SK-N-SH (cell line): ENCODE measurements around the gene STEAP2. TPM values are rescaled to one million over a fixed set of nuclear protein-coding genes. Genes with fewer than 3 reads are reported as not detected.

Experiments
- CTCF ChIA-PET: fragments of 300-600, 350-600 bp; formaldehyde crosslinking; extraction: SDS; loops from one replicate; lab custom pipeline; 2021; lab: Yijun Ruan, JAX
- POLR2A ChIA-PET: fragments of 350-600 bp; sonication (Branson Sonifier 250); formaldehyde crosslinking; extraction: SDS; loops from one replicate; lab custom pipeline; 2020; ENCODE audit warnings: antibody characterized with exemption, inconsistent platforms; lab: Yijun Ruan, JAX
- DNase-seq: peaks from one replicate; pipeline ENCODE4 v3.0.0; 2012
- H2AFZ ChIP-seq: fragments of 200-600 bp; sonication (generic); 2 replicates; pipeline ENCODE4 v1.8.1; 2016; ENCODE audit warnings: antibody characterized with exemption, mild to moderate bottlenecking, low read depth
- H3F3A ChIP-seq: fragments of 200-600 bp; sonication (generic); replicated peaks from 2 replicates; pipeline ENCODE3; 2016; ENCODE audit warnings: antibody characterized with exemption, mild to moderate bottlenecking; ENCODE audit not compliant: insufficient read depth
- H3K27ac ChIP-seq, 2 experiments: fragments of 200-500 bp in 1 of 2; fragments of 200-600 bp in 1 of 2; sonication (Bioruptor generic) in 1 of 2; sonication (generic), shearing (Covaris generic) in 1 of 2; 2 replicates each; pipeline versions ENCODE4 v1.5.1 to v1.6.1; 2014 to 2016; ENCODE audit warnings: low read depth in 2 of 2, inconsistent platforms in 1 of 2, low read length in 1 of 2, mild to moderate bottlenecking in 1 of 2, mixed read lengths in 1 of 2
- H3K27me3 ChIP-seq: fragments of 200-600 bp; sonication (generic), shearing (Covaris generic); 2 replicates; pipeline ENCODE4 v1.6.1; 2016; ENCODE audit warnings: mixed run types; ENCODE audit not compliant: insufficient read depth
- H3K36me3 ChIP-seq, 2 experiments: fragments of 200-500 bp in 1 of 2; fragments of 200-600 bp in 1 of 2; sonication (Bioruptor generic) in 1 of 2; sonication (generic) in 1 of 2; replicated peaks in 1 of 2; 2 replicates each; pipeline versions ENCODE3 to v1.5.1; 2014 to 2016; ENCODE audit warnings: low read length in 1 of 2, mild to moderate bottlenecking in 1 of 2; ENCODE audit not compliant: insufficient read depth in 2 of 2, control insufficient read depth in 1 of 2
- H3K4me1 ChIP-seq, 2 experiments: fragments of 200-500 bp in 1 of 2; fragments of 200-600 bp in 1 of 2; sonication (Bioruptor generic) in 1 of 2; sonication (generic), shearing (Covaris generic) in 1 of 2; 2 replicates each; pipeline versions ENCODE4 v1.5.1 to v1.6.1; 2014 to 2016; ENCODE audit warnings: low read depth in 1 of 2, low read length in 1 of 2, mixed run types in 1 of 2; ENCODE audit not compliant: insufficient read depth in 2 of 2, control insufficient read depth in 1 of 2
- H3K4me2 ChIP-seq: fragments of 200-600 bp; sonication (generic), shearing (Covaris generic); 2 replicates; pipeline ENCODE4 v1.6.1; 2017; ENCODE audit warnings: mixed run types
- H3K4me3 ChIP-seq, 2 experiments: fragments of 200-500 bp in 1 of 2; fragments of 200-600 bp in 1 of 2; sonication (Bioruptor generic) in 1 of 2; sonication (generic), shearing (Covaris generic) in 1 of 2; 2 replicates each; pipeline versions ENCODE4 v1.5.1 to v1.8.1; 2014 to 2016; ENCODE audit warnings: low read depth in 2 of 2, inconsistent platforms in 1 of 2, low read length in 1 of 2, mild to moderate bottlenecking in 1 of 2, mixed read lengths in 1 of 2, moderate library complexity in 1 of 2
- H3K79me2 ChIP-seq: fragments of 200-600 bp; sonication (generic); 2 replicates; pipeline ENCODE4 v1.8.1; 2017; ENCODE audit warnings: mild to moderate bottlenecking; ENCODE audit not compliant: insufficient read depth
- H3K9ac ChIP-seq: fragments of 200-600 bp; sonication (generic); 2 replicates; pipeline ENCODE4 v1.6.1; 2017; ENCODE audit warnings: mixed run types
- H3K9me2 ChIP-seq: fragments of 200-600 bp; sonication (generic); 2 replicates; pipeline ENCODE4 v1.6.1; 2017; ENCODE audit warnings: mixed run types
- H3K9me3 ChIP-seq: fragments of 200-600 bp; sonication (generic); 2 replicates; pipeline ENCODE4 v1.6.1; 2017; ENCODE audit warnings: mixed run types, mild to moderate bottlenecking, moderate library complexity
- H4K20me1 ChIP-seq: fragments of 200-600 bp; sonication (generic); 2 replicates; pipeline ENCODE4 v1.6.1; 2017; ENCODE audit warnings: mild to moderate bottlenecking, mixed run types; ENCODE audit not compliant: insufficient read depth
- EP300 ChIP-seq, 2 experiments: IDR thresholded peaks; 2 replicates each; pipeline versions ENCODE4 v1.4.0 to v1.6.1; 2012; ENCODE audit warnings: borderline replicate concordance in 1 of 2, low read depth in 1 of 2, low read length in 1 of 2
- FOSL2 ChIP-seq: IDR thresholded peaks from 2 replicates; pipeline ENCODE4 v1.4.0; 2012; ENCODE audit warnings: low read depth, mild to moderate bottlenecking, moderate library complexity, borderline replicate concordance
- FOXJ3 ChIP-seq: sonication (generic); formaldehyde crosslinking; IDR thresholded peaks from 2 replicates; pipeline ENCODE4 v1.5.1; 2020; ENCODE audit warnings: mild to moderate bottlenecking, missing genetic modification reagents
- FOXM1 ChIP-seq: IDR thresholded peaks from 2 replicates; pipeline ENCODE4 v1.4.0; 2012; ENCODE audit warnings: low read depth, mild to moderate bottlenecking
- GATA2 ChIP-seq: sonication (generic); formaldehyde crosslinking; IDR thresholded peaks from 2 replicates; pipeline ENCODE4 v1.5.0; 2020; ENCODE audit warnings: mild to moderate bottlenecking, missing genetic modification reagents
- JUND ChIP-seq: IDR thresholded peaks from 2 replicates; pipeline ENCODE4 v1.4.0; 2012
- RAD21 ChIP-seq: IDR thresholded peaks from 2 replicates; pipeline ENCODE4 v1.6.1; 2012; ENCODE audit warnings: mild to moderate bottlenecking, low read length
- RFX5 ChIP-seq: IDR thresholded peaks from 2 replicates; pipeline ENCODE4 v1.6.1; 2012; ENCODE audit warnings: mild to moderate bottlenecking, improper control_type of control experiment, low read length
- RXRA ChIP-seq: IDR thresholded peaks from 2 replicates; pipeline ENCODE4 v1.4.0; 2012; ENCODE audit warnings: low read depth, mild to moderate bottlenecking, borderline replicate concordance
- YY1 ChIP-seq: IDR thresholded peaks from 2 replicates; pipeline ENCODE4 v1.4.0; 2012; ENCODE audit warnings: low read depth, mild to moderate bottlenecking
- WGBS: methylation state at CpG from one replicate; pipeline ENCODE4 v1.1.6; 2017; ENCODE audit warnings: low lambda C conversion rate; 5-methylcytosine and 5-hydroxymethylcytosine counted together
- polyA plus RNA-seq, 3 experiments: library from polyadenylated mRNA; depleted of rRNA; stranded (reverse); fragments of >200 nt; gene quantifications; 2 replicates each; pipeline ENCODE4 v1.2.3, GENCODE V29; 2012
- TF ChIP-seq, protein P1 (sequence below): IDR thresholded peaks from 2 replicates; pipeline ENCODE4 v1.4.0; 2012; ENCODE audit warnings: low read depth, borderline replicate concordance

STEAP2 gene
- polyA plus RNA-seq, 1 of the 3 experiments (the other 2 are of a cell fraction), result 6.6 TPM

DNA sequence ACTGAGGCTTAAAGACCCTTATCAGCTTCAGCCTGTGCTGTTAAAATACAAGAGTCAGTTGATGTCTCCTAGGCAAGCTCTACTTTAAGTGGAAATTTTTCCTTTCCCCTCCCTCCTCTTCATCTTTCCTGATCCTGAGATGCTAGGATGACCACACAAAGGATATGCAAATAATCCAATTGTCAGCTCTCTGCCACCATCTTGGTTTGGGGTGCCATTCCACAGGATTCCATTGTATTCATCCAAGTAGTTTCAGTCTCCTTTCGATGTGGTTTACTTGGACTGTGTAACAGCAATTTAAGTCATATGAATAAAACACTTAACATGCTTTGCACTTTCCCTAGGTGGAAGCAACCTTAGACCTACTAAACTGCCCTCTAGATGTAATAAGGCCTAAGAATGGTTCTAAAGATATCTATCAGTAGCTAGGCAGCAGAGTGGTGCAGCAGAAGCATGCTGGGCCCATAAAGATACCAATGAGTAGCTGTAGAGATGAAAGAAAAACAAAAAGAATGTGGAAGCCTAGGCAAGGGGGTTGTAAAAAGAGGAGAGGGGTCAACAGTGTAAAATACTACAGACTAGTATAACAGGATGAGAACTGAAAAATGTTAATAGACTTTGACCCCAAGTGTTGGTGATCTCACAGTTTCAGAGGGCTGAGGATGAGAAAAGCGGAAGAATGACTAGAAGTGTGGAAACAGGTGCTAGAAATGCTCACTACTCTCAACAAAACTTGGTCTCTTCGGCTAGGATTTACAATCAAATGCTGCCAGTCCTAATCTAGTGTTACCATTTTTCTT lies 31.0 kb downstream of the STEAP2 start:
- H4K20me1 ChIP-seq, result no peaks in the 10 kb centered on the region
- peaks cover 0 to 4% of the 10 kb centered on the region in 2 experiments for H3K36me3 ChIP-seq
- no peaks in the 10 kb centered on the region for H3K9me3 ChIP-seq
- H3K4me3 ChIP-seq, result no peak overlapping the region
- no peaks in the 10 kb centered on the region for H3K9me2 ChIP-seq
- WGBS, result 56% methylated on average over 3 of the region's 3 CpGs
- H3K4me2 ChIP-seq, result no peak overlapping the region
- H2AFZ ChIP-seq, result no peak overlapping the region
- no peak for DNase-seq
- H3K27me3 ChIP-seq, result no peaks in the 10 kb centered on the region
- no peak overlapping the region for H3K9ac ChIP-seq
- H3F3A ChIP-seq, result peaks cover 4% of the 10 kb centered on the region
- ChIA-PET POLR2A (interaction anchor here (0.9 kb wide), 1 partner anchor 15 kb away, joined by 3 read pairs; no protein-coding TSS in a partner anchor), CTCF (interaction anchor here (1.0 to 2.6 kb wide), 4 partner anchors 27 to 185 kb away, joined by 3 to 12 read pairs (median 6); partner anchors contain the start of gene STEAP2)
- no peak for TF ChIP-seq FOXM1
- TF ChIP-seq RAD21, result no peak
- TF ChIP-seq RFX5, result no peak
- TF ChIP-seq, protein P1, sequence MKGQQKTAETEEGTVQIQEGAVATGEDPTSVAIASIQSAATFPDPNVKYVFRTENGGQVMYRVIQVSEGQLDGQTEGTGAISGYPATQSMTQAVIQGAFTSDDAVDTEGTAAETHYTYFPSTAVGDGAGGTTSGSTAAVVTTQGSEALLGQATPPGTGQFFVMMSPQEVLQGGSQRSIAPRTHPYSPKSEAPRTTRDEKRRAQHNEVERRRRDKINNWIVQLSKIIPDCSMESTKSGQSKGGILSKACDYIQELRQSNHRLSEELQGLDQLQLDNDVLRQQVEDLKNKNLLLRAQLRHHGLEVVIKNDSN, result no peak
- no peak for TF ChIP-seq JUND
- TF ChIP-seq YY1, result no peak
- no peak for TF ChIP-seq FOXJ3 (CRISPR knock-in tag)
- no peak for TF ChIP-seq EP300 (IDR thresholded peaks at IDR 0.05; ENCODE audit: borderline replicate concordance in 1 of 2, low read depth in 1 of 2, low read length in 1 of 2)
- TF ChIP-seq FOSL2, result no peak
- TF ChIP-seq RXRA, result no peak
- H3K79me2 ChIP-seq, result no peaks in the 10 kb centered on the region
- no peak overlapping the region for H3K27ac ChIP-seq
- H3K4me1 ChIP-seq, result peaks cover 0 to 16% of the 10 kb centered on the region in 2 experiments; a peak in 1 of 4 replicates

DNA sequence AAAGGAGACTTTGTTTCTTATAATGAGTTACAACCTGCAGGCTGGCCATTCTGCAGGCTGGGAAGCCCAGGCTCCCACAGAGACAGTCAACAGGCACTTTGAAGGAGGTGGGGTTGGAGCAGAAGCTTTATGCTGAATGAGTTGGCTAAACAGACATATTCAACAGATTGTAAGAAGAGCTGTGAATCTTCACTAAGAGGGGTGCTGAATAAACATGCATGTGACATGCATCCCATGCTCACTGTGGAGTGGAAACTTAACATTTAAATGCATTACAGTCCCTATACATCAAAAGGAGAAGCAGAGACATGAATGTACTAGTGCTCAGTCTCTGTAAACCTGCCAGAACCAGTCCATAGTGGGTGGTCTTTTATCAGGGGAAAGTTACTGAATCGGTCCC lies 32.0 kb downstream of the STEAP2 start:
- H3K4me1 ChIP-seq, result peaks cover 0 to 16% of the 10 kb centered on the region in 2 experiments; a peak in 1 of 4 replicates
- no peaks in the 10 kb centered on the region for H3K27me3 ChIP-seq
- DNase-seq, result no peak
- no peak overlapping the region for H3K9ac ChIP-seq
- no peak overlapping the region for H3K27ac ChIP-seq
- no peak overlapping the region for H3K4me3 ChIP-seq
- no peaks in the 10 kb centered on the region for H3K79me2 ChIP-seq
- H2AFZ ChIP-seq, result no peak overlapping the region
- no peak for TF ChIP-seq GATA2 (CRISPR knock-in tag)
- TF ChIP-seq, all 33 proteins: peak for 0
- WGBS, result 43% methylated on average over 1 of the region's 1 CpG
- ChIA-PET POLR2A (no interaction called here), CTCF (interaction anchor here (0.8 to 2.6 kb wide), 6 partner anchors 23 to 184 kb away, joined by 3 to 12 read pairs (median 4); partner anchors contain the start of genes STEAP1 and STEAP2)
- H3K36me3 ChIP-seq, result peaks cover 0 to under 1% of the 10 kb centered on the region in 2 experiments
- H3K9me2 ChIP-seq, result no peaks in the 10 kb centered on the region
- H3K4me2 ChIP-seq, result no peak overlapping the region
- no peaks in the 10 kb centered on the region for H3K9me3 ChIP-seq
- no peaks in the 10 kb centered on the region for H4K20me1 ChIP-seq
- peaks cover 4% of the 10 kb centered on the region for H3F3A ChIP-seq
